K562 (cell line): Measurements from ENCODE around the gene INPP5E. TPM values are rescaled to one million over a fixed set of nuclear protein-coding genes. Genes with fewer than 3 reads are reported as not detected.

Experiments
- ATAC-seq: fragments of 200-7000 bp; cut with Tn5 transposase; 3 replicates; pipeline ENCODE4 v1.9.1; 2020; ENCODE audit warnings: moderate library complexity
- BruUV-seq: library from RNA; stranded (reverse); fragments of 400-500 nt; replicated peaks from 2 replicates; lab custom pipeline; 2021; lab: Mats Ljungman, UMichigan
- CTCF ChIA-PET: fragments of 300-600 bp; formaldehyde crosslinking; extraction: SDS; loops from one replicate; lab custom pipeline; 2021; ENCODE audit warnings: low intra/inter-chr PET ratio; lab: Yijun Ruan, JAX
- POLR2A ChIA-PET: fragments of 300-600, 350-650 bp; sonication (Branson Sonifier 250); formaldehyde crosslinking; extraction: SDS; loops from one replicate; lab custom pipeline; 2021; ENCODE audit warnings: antibody characterized with exemption, inconsistent platforms; lab: Yijun Ruan, JAX
- DNase-seq, 4 experiments: peaks; one replicate each; pipeline versions ENCODE4 v3.0.0 to v3.0.0-alpha.2; 2011 to 2018; ENCODE audit warnings: low spot score in 3 of 4, mixed read lengths in 3 of 4; ENCODE audit errors: extremely low read depth in 1 of 4
- FAIRE-seq: peaks from 2 replicates; lab custom pipeline; 2011; peaks lifted over from hg19 to GRCh38; lab: Jason Lieb, UNC
- H2AFZ ChIP-seq: 2 replicates; pipeline ENCODE4 v1.6.0; 2011; ENCODE audit warnings: low read depth, low read length, control low read depth, inconsistent platforms
- H3K27ac ChIP-seq: fragments of 200-600 bp; 3 replicates; pipeline ENCODE4 v1.8.0; 2011; ENCODE audit warnings: low read depth, mild to moderate bottlenecking, control low read depth, inconsistent platforms, low read length, moderate library complexity, mixed read lengths; ENCODE audit errors: extremely low read depth
- H3K27me3 ChIP-seq, 2 experiments: fragments of 300-600 bp in 1 of 2; 2 replicates in 1 of 2; 3 replicates in 1 of 2; pipeline versions ENCODE4 v1.6.0 to v1.8.0; 2011; ENCODE audit warnings: inconsistent platforms in 2 of 2, low read length in 2 of 2, mild to moderate bottlenecking in 1 of 2, mixed read lengths in 1 of 2, moderate library complexity in 1 of 2; ENCODE audit not compliant: control insufficient read depth in 2 of 2, insufficient read depth in 2 of 2
- H3K36me3 ChIP-seq: fragments of 300-600 bp; 3 replicates; pipeline ENCODE4 v1.8.0; 2011; ENCODE audit warnings: mild to moderate bottlenecking, low read length, inconsistent platforms; ENCODE audit not compliant: control insufficient read depth, insufficient read depth
- H3K4me1 ChIP-seq, 2 experiments: fragments of 200-600 bp in 1 of 2; replicated peaks in 1 of 2; 2 replicates in 1 of 2; 3 replicates in 1 of 2; pipeline versions ENCODE4 v1.5.1 to v1.8.0; 2011; ENCODE audit warnings: inconsistent platforms in 2 of 2, low read length in 2 of 2, mild to moderate bottlenecking in 1 of 2, mixed read lengths in 1 of 2, moderate library complexity in 1 of 2; ENCODE audit not compliant: control insufficient read depth in 2 of 2, insufficient read depth in 2 of 2
- H3K4me2 ChIP-seq: 2 replicates; pipeline ENCODE4 v1.6.1; 2011; ENCODE audit warnings: low read length, control low read depth, inconsistent platforms, mixed read lengths; ENCODE audit not compliant: insufficient read depth
- H3K4me3 ChIP-seq: fragments of 200-600 bp; sonication (generic), shearing (Covaris generic); 2 replicates; pipeline ENCODE4 v1.5.1; 2016; ENCODE audit warnings: control low read depth, inconsistent platforms
- H3K79me2 ChIP-seq: fragments of 200-600 bp; 3 replicates; pipeline ENCODE4 v1.8.0; 2011; ENCODE audit warnings: low read length, inconsistent platforms; ENCODE audit not compliant: control insufficient read depth, insufficient read depth
- H3K9ac ChIP-seq, 2 experiments: 2 replicates each; pipeline versions ENCODE4 v1.6.0 to v1.6.1; 2011; ENCODE audit warnings: low read depth in 2 of 2, low read length in 2 of 2, control low read depth in 1 of 2, inconsistent platforms in 1 of 2, mild to moderate bottlenecking in 1 of 2, mixed read lengths in 1 of 2; ENCODE audit not compliant: insufficient read depth in 1 of 2
- H3K9me1 ChIP-seq: one replicate; pipeline ENCODE4 v1.6.0; 2011; ENCODE audit warnings: inconsistent platforms, mild to moderate bottlenecking, low read length, moderate library complexity; ENCODE audit not compliant: control insufficient read depth, insufficient read depth
- H3K9me3 ChIP-seq: replicated peaks from 2 replicates; pipeline ENCODE4 v1.5.1; 2011; ENCODE audit warnings: low read depth, low read length, inconsistent platforms; ENCODE audit not compliant: control insufficient read depth, insufficient read depth
- H4K20me1 ChIP-seq: replicated peaks from 2 replicates; pipeline ENCODE4 v1.6.1; 2011; ENCODE audit warnings: low read length, inconsistent platforms, mixed read lengths; ENCODE audit not compliant: control insufficient read depth, insufficient read depth
- SPI1 ChIP-seq: IDR thresholded peaks from 2 replicates; pipeline ENCODE4 v1.6.1; 2011; ENCODE audit warnings: low read depth, low read length, control low read depth, borderline replicate concordance
- WGBS: fragments of 100-300 bp; shearing (Covaris generic); methylation state at CpG from one replicate; pipeline ENCODE4 v1.1.6; 2016; ENCODE audit warnings: low coverage, mixed read lengths; ENCODE audit not compliant: insufficient coverage; ENCODE audit errors: missing lambda C conversion rate; 5-methylcytosine and 5-hydroxymethylcytosine counted together
- in situ Hi-C: fragments of 300-500 bp; cut with MboI; formaldehyde crosslinking; loops from 4 replicates; pipeline ENCODE4 v1.15.0; 2018; ENCODE audit warnings: inconsistent platforms, mixed read lengths
- intact Hi-C: fragments of 100-400 bp; cut with micrococcal nuclease; formaldehyde crosslinking; loops from 2 replicates; pipeline ENCODE4 v1.14.2; 2022
- polyA plus RNA-seq, 8 experiments: library from polyadenylated mRNA; depleted of rRNA in 4 of 8; stranded (reverse) in 5 of 8; unstranded in 3 of 8; fragments of >200 nt; fragmentation: Nextera tagmentation in 2 of 8; fragmentation: Illumina TruSeq in 1 of 8; extraction: Ambion mirVana in 2 of 8; extraction: Trizol in 1 of 8; gene quantifications; 2 replicates each; pipeline versions ENCODE4 v1.2.1 to v1.2.3, GENCODE V29; 2011 to 2014; ENCODE audit warnings: inconsistent platforms in 1 of 8, missing spikeins in 1 of 8
- total RNA-seq, 7 experiments: library from RNA; depleted of rRNA in 6 of 7; stranded (reverse); fragments of >200 nt in 6 of 7; fragmentation: Illumina TruSeq in 2 of 7; extraction: Trizol in 2 of 7; gene quantifications; 2 replicates each; pipeline versions ENCODE4 v1.2.1 to v1.2.3, GENCODE V29; 2011 to 2021; ENCODE audit warnings: low replicate concordance in 1 of 7
- TF ChIP-seq, protein P1 (sequence below): sonication (generic); formaldehyde crosslinking; IDR thresholded peaks from 2 replicates; pipeline ENCODE4 v1.8.0; 2022; ENCODE audit warnings: mild to moderate bottlenecking, missing genetic modification reagents
- TF ChIP-seq, protein P2 (sequence below): fragments of 250-450 bp; sonication (Bioruptor Pico); IDR thresholded peaks from 2 replicates; pipeline ENCODE4 v1.8.0; 2022; ENCODE audit warnings: moderate library complexity, mild to moderate bottlenecking, inconsistent platforms

The INPP5E gene
- total and polyA plus RNA-seq, 9 of the 15 experiments (the other 6 are each of a cell fraction or from before 2014, with no cell fraction given) = 0.38 to 17.4 (median 4.9) TPM

DNA sequence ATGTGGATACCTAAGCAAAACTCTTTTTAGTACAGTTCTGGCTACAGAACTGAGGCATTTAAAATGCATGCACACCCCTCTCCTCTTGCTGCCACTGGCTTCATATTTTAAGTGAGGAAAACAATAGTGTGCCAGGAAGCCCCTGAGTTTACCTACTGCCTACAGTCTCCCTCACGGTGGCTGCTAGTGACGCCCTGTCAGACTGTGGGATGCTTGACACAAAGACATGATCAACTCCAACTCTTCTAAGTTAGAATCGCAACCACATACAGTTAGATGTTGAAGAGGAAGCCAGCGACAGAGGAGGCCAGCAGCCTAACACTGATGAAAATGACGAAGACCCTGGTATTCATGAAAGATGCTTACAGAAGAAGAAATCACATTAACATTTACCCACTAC is 41.9 kb upstream of the INPP5E start:
- no peak for DNase-seq
- peak overlapping the region; percentile 97 for H3K4me3 ChIP-seq
- peaks cover 17 to 35% of the 10 kb centered on the region in 2 experiments for H3K4me1 ChIP-seq
- FAIRE-seq = peak; percentile 37
- CTCF ChIA-PET = no interaction called here
- H3K9me3 ChIP-seq = no peaks in the 10 kb centered on the region
- peak overlapping the region; percentile 79 to 98; a peak in 3 of 4 replicates for H3K9ac ChIP-seq
- no TSS peak for BruUV-seq
- H3K27ac ChIP-seq = peak overlapping the region; percentile 18; the same call in 1 of the 3 replicates
- H3K36me3 ChIP-seq = peaks cover 38% of the 10 kb centered on the region; the same call in 2 of the 3 replicates
- H4K20me1 ChIP-seq = peaks cover 35% of the 10 kb centered on the region
- TF ChIP-seq, protein P1, sequence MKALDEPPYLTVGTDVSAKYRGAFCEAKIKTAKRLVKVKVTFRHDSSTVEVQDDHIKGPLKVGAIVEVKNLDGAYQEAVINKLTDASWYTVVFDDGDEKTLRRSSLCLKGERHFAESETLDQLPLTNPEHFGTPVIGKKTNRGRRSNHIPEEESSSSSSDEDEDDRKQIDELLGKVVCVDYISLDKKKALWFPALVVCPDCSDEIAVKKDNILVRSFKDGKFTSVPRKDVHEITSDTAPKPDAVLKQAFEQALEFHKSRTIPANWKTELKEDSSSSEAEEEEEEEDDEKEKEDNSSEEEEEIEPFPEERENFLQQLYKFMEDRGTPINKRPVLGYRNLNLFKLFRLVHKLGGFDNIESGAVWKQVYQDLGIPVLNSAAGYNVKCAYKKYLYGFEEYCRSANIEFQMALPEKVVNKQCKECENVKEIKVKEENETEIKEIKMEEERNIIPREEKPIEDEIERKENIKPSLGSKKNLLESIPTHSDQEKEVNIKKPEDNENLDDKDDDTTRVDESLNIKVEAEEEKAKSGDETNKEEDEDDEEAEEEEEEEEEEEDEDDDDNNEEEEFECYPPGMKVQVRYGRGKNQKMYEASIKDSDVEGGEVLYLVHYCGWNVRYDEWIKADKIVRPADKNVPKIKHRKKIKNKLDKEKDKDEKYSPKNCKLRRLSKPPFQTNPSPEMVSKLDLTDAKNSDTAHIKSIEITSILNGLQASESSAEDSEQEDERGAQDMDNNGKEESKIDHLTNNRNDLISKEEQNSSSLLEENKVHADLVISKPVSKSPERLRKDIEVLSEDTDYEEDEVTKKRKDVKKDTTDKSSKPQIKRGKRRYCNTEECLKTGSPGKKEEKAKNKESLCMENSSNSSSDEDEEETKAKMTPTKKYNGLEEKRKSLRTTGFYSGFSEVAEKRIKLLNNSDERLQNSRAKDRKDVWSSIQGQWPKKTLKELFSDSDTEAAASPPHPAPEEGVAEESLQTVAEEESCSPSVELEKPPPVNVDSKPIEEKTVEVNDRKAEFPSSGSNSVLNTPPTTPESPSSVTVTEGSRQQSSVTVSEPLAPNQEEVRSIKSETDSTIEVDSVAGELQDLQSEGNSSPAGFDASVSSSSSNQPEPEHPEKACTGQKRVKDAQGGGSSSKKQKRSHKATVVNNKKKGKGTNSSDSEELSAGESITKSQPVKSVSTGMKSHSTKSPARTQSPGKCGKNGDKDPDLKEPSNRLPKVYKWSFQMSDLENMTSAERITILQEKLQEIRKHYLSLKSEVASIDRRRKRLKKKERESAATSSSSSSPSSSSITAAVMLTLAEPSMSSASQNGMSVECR (CRISPR knock-in tag) = 0 out of 2 replicates have a peak, but pooled peaks have one; percentile 42
- no peak for TF ChIP-seq SPI1
- TF ChIP-seq, protein P2, sequence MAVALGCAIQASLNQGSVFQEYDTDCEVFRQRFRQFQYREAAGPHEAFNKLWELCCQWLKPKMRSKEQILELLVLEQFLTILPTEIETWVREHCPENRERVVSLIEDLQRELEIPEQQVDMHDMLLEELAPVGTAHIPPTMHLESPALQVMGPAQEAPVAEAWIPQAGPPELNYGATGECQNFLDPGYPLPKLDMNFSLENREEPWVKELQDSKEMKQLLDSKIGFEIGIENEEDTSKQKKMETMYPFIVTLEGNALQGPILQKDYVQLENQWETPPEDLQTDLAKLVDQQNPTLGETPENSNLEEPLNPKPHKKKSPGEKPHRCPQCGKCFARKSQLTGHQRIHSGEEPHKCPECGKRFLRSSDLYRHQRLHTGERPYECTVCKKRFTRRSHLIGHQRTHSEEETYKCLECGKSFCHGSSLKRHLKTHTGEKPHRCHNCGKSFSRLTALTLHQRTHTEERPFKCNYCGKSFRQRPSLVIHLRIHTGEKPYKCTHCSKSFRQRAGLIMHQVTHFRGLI (CRISPR knock-in tag) = no peak
- TF ChIP-seq, all 486 proteins: peak for 1
- no peaks in the 10 kb centered on the region for H3K9me1 ChIP-seq
- no peak overlapping the region for H2AFZ ChIP-seq
- 8% methylated on average over 5 of the region's 5 CpGs for WGBS
- H3K27me3 ChIP-seq = peaks cover 0 to 2% of the 10 kb centered on the region in 2 experiments; a peak in 1 of 5 replicates
- intact Hi-C loops = no loop called here
- ATAC-seq = no peak
- POLR2A ChIA-PET = interaction anchor here (3.8 kb wide), 1 partner anchor 11 kb away, joined by 17 read pairs; no protein-coding TSS in a partner anchor
- H3K4me2 ChIP-seq = peak overlapping the region; percentile 97
- in situ Hi-C loops = no loop called here
- H3K79me2 ChIP-seq = peaks cover 58% of the 10 kb centered on the region
